Hematopoietic multipotent progenitor cell (in vitro differentiated cells): ENCODE data around the gene CYP2J2. TPM values are rescaled to one million over a fixed set of nuclear protein-coding genes. Genes with fewer than 3 reads are reported as not detected.
"Not testable (repeated sequence)": the region's sequence is repeated elsewhere in the genome, so short reads cannot be mapped to it uniquely, and the experiment has no call there.

Experiments used
- DNase-seq, 3 donors: peaks; one replicate each; pipeline ENCODE4 v3.0.0-alpha.2; 2011 to 2015; ENCODE audit warnings: low read depth in 2 of 3, low spot score in 2 of 3
- small RNA-seq: library from RNA; depleted of rRNA; stranded (forward); fragments of <200 nt; gene quantifications from one replicate; pipeline ENCODE3, GENCODE V24; 2012
- total RNA-seq: library from RNA; depleted of rRNA; stranded (reverse); fragments of >200 nt; gene quantifications from one replicate; pipeline ENCODE4 v1.2.3, GENCODE V29; 2012

Gene CYP2J2
- total RNA-seq, 1 donor, result 0.54 TPM

DNA sequence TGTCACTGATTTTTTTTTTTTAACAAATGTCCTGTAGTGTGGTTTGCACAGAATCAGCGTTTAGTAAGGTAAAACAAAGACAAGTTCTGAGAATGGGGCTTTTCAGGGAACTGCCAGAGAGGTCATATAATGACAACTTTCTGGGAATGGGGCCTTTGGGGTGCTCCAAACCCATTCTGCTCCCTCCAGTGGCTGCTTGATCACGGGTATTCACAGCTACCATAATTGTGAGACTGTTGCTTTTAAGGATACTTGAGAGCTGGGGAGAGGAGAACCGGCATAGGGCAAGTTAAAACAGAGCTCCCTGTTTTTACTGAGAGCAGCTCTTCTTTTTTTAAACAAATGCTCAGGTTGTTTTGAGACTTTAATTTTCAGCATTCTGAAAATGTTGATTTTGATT is 48.2 kb downstream of the CYP2J2 start:
- no peak for DNase-seq

DNA sequence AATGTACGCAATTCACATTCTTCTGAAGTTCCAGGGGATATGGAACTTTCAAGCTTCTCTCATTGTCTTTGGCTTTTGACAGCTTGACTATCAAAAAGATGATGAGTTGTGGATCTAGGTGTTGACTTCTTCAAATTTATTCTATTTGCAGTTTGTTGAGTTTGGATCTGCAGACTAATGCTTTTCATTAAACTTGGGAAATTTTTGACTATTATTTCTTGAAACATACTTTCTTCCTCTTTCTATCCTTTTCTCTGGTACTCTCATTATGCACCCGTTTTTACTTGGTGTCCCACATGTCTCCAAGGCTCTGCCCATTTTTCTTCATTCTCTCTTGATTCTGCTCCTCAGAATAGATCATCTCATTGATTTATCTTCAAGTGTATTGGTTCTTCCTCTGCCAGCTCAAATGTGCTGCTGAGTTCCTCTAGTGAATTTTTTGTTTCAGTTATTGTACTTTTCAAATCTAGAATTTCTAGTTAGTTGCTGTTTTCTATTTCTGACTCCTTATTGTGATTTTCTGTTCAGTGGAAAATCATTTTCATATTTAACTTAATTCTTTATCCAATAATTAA is 49.4 kb downstream of the CYP2J2 start:
- DNase-seq, result no peak

DNA sequence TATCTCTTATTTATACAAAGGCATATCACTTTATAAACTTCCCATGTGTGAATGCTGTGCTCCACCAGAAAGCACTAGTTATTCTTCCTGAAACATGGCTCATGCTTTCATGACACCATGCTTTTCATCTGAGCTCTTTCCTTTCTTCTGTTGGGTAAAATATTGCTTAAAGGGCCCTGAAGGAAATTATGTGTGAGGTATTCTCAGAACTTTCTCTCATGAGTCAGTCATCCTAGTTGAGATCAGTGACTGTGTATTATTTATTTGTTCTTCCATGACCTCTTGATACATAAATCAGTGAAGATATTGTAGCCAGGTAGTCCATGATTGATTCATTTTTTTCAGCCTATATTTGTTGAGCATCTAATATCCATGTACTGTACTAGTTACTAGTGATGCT is 54.8 kb downstream of the CYP2J2 start:
- no peak for DNase-seq

DNA sequence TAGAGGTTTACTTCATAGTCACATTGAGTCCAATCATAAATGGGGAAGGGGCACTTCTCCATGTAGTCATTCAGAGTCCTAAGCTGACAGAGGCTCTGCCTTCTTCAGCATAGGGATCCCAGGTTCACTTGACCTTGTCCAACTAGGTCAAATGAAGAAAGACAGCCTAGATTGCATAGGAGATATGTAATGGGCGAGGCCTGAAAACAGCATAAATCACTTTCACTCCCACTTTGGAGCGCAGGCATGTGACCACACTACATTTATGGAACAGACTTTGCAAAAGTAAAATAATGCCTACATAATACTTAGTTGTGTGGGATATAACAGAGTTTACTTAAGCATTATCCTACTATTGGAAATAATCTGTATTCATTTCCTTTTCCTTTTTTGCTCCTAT is 60.1 kb downstream of the CYP2J2 start:
- DNase-seq, result no peak

DNA sequence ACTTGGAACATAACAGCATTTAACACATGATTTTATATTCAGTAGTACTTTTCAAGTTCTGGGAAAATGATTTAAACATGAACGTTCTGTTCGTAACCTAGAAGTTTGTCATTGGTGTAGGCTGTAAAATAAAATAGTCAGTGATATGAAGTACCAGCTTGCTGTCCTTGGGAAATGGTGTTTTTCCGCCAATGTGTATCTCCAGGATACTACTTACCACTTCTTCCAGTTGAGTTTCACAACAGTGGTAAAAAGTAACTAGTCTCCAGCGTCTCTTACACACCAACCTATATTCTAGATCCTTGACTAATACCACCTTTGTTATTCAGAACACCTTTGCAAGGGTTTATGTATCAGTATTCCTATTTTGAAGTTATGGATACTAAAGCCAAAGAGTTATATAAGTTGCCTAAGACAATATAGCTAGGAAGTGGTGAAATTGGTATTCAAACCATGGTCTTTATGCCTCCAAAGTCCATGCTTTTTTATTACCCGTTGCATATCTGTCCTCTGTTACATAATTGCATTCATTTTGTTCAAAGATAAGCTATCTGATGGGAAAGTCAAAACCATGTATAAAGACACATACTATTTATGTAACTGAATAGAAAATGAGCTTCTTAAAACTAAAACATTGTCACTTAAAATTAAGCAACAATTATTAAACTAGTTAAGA is 68.8 kb downstream of the CYP2J2 start:
- DNase-seq, result no peak

DNA sequence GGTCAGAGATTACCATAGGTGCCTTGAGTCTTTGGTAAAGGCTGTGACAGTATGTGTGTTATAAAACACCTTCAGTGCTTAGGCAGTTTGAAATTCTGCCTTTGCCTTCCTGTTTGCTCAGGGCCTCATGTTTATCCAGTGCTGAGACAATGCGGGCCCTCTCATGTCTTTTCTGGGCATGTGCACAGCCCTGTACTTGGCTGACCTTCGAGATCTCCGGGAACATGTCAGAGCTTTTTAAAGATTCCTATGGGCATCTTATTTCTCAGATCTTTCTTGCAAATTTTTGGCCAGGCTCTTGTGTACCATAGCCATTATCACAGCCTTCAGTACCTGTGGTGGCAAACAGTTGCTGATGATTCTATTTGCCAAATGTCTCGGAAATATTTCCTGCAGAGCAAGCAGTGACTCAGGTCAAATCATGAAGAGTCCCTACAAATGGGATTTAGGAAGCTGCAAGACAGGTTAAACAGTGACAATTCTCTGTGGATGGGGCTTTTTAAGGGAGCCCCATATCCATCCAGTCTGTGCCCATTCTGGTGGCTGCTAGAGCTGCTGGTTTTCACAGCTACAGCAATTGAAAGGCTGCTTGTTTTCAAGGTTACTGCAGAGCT is 69.7 kb downstream of the CYP2J2 start:
- DNase-seq, result no peak

DNA sequence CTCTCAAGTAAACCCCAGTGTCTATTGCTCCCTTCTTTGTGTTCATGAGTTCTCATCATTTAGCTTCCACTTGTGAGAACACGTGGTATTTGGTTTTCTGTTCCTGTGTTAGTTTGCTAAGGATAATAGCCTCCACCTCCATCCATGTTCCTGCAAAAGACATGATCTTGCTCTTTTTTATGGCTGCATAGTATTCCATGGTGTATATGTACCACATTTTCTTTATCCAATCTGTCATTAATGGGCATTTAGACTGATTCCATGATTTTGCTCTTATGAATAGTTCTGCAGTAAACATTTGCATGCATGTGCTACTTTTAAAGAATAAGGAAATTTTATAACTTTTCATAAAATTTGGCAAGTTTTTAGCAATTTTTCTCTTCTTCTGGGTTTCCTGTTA is 71.3 kb downstream of the CYP2J2 start:
- not testable (repeated sequence) for DNase-seq

DNA sequence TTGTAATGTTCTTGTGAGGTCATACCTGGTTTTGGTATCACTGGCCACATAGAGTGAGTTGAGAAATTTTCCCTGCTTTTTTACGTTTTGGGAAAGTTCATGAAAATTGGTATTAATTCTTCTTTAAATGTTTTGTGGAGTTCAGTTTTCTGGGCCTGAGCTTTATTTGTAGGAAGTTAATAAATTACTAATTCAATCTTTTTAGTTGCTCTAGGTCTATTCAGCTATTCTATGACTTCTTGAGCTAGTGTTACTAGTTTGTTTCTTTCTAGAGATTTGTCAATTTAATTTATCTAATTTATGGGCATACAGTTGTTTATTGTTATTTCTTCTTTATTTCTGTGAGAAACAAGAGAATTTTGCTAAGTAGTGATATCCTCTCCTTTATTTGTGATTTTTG is 74.5 kb downstream of the CYP2J2 start:
- DNase-seq, result no peak

DNA sequence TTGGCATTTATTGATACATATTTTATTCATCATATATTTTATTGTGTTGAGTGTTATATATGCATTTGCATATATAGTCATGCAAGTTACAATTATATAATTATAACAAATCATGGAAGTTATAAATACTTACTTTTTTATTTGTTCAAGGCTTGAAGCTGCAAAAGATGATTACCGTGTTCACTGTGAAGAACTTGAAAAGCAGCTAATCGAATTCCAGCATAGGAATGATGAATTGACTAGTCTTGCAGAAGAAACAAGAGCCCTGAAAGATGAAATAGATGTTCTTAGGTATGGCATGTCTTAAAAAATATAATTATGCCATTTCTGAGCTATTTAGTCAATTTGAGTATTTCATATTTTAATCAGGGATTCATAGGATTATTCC is 79.7 kb downstream of the CYP2J2 start:
- no peak for DNase-seq

DNA sequence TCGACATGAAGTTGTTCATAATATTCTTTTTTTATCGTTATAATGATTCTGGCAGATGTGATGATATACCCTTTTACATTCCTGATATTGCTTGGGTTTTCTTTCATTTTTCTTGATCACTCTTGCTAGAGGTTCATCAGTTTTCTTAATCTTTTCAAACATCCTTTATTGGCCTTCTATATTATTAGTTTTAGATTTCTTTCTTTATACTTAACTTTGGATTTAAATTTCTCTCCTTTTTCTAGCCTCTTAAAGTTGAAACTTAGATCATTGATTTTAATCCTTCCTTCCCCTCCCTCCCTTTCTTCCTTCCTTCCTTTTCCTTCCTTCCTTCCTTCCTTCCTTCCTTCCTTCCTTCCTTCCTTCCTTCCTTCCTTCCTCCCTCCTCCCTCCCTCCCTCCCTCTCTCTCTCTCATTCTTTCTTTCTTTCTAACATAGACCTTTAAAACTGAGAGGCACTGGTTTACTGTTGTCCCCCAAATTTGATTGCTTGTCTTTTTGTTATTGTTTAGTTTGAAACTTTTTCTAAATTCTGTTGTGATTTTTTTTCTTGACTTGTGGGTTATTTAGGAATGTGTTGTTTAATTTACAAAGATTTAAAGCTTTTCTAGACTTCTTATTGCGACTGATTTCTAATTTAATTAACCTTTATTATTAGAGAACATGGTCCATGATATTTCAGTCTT is 80.2 kb downstream of the CYP2J2 start:
- no peak for DNase-seq

DNA sequence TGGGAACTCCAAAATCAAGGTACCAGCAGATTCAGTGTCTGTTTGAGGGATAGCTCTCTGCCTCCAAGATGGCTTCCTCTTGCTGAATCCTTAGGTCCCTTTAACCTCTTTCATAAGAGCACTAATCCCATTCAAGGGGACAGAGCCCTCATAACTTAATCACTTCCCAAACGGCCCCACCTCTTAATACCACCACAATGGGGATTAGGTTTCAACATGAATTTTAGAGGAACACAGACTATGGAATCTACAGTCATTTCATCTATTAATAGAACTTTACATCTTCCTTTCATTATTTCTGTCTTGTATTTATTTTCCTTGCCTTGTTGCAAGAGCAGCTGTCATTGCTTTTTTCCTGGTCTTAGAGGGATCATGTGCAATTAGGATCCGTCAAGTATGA is 81.5 kb downstream of the CYP2J2 start:
- no peak for DNase-seq

Small RNA genes lying within 50 kb of the gene (small RNA-seq; reads per million reads assigned to genes)
- not detected for gene RN7SL475P

Other genes starting within 250 kb of the CYP2J2 start
- gene HOOK1, start 111.8 kb downstream of the CYP2J2 start, total RNA-seq, result 1.3 TPM
- gene C1orf87, start 147.0 kb upstream of the CYP2J2 start, total RNA-seq, result not detected